Fibroblast of pulmonary artery (primary cell): ENCODE measurements around the gene ALK.
A peak's percentile ranks its signal among the peaks of the same experiment; 100 is the strongest.

Experiments used
- DNase-seq: peaks from one replicate; pipeline ENCODE4 v3.0.0-alpha.2; 2010; ENCODE audit warnings: low read depth
- H3K4me3 ChIP-seq: replicated peaks from 2 replicates; pipeline ENCODE4 v1.5.1; 2011; ENCODE audit warnings: low read depth, mild to moderate bottlenecking, control low read depth, low read length, moderate library complexity
- TF ChIP-seq, protein P1 (sequence below): IDR thresholded peaks from 2 replicates; pipeline ENCODE4 v1.5.1; 2011; ENCODE audit warnings: mild to moderate bottlenecking, control low read depth, low read length, inconsistent platforms; ENCODE audit errors: missing control alignments

ALK gene

GRCh38 chr2:29663268-29663667, 258.1 kb downstream of the ALK start:
- H3K4me3 ChIP-seq: no peak overlapping the region
- TF ChIP-seq, protein P1, sequence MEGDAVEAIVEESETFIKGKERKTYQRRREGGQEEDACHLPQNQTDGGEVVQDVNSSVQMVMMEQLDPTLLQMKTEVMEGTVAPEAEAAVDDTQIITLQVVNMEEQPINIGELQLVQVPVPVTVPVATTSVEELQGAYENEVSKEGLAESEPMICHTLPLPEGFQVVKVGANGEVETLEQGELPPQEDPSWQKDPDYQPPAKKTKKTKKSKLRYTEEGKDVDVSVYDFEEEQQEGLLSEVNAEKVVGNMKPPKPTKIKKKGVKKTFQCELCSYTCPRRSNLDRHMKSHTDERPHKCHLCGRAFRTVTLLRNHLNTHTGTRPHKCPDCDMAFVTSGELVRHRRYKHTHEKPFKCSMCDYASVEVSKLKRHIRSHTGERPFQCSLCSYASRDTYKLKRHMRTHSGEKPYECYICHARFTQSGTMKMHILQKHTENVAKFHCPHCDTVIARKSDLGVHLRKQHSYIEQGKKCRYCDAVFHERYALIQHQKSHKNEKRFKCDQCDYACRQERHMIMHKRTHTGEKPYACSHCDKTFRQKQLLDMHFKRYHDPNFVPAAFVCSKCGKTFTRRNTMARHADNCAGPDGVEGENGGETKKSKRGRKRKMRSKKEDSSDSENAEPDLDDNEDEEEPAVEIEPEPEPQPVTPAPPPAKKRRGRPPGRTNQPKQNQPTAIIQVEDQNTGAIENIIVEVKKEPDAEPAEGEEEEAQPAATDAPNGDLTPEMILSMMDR: no peak
- DNase-seq: peak; percentile 80

DNA sequence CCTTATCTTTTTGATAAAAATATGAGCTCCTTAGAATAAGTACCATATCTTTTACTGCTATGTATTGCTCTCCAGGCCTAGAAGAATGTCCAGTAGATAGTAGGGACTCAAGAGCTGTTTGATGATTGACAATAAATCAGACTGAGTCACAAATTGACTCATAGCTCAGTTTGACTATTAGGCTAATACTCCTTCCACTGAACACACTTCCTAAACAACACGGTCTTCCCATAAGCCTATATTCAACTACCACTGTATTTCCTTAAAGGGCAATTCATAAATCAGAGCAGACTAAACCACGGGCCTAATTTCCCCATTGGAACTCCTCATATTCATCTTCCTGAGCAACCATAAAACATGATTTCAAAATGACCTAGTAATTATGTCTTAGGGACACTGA, 258.5 kb downstream of the ALK start:
- no peak overlapping the region for H3K4me3 ChIP-seq
- TF ChIP-seq, protein P1: no peak
- DNase-seq: peak; percentile 2

DNA sequence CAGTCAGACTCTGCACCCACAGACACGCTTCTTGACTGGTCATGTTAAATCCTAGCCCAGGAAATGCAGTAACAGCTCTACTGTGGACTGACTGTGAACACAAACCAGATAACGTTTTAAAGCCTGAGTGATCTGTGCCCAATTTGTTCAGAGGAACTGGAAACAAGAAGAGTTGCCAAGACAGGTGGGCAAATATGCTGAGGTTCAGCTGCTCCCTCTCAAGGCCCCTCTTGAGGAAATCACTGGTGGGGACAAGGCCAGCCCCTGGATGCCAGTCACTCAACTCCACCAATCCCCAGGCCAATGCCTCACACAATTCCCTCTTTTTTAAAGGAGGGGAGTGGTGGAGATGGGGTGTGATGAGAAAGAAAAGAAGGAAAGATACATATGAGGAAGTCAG, 261.2 kb downstream of the ALK start:
- TF ChIP-seq, protein P1: no peak
- DNase-seq: no peak
- H3K4me3 ChIP-seq: no peak overlapping the region

DNA sequence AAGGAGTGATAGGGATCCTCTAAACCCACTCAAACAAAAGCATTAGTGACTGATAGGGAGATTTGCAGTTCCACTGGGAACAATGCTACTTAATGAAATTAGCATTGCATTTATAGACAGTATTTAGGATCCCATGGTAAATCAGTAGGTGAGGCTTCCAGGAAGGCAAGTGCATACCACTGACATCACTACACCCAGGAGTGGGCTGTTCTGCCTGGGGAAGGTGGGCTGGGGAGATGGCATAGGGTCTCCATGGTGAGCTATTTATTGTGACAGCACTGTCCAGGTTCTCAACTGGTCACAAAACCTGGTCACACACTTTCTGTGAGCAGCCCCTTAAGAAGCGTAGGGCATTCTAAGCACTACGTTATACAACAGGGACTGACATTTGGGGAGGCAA, 262.2 kb downstream of the ALK start:
- TF ChIP-seq, protein P1: no peak
- DNase-seq: no peak
- H3K4me3 ChIP-seq: no peak overlapping the region

- TF ChIP-seq, protein P1: no peak
- no peak for DNase-seq
- H3K4me3 ChIP-seq: no peak overlapping the region
Observed at GRCh38 chr2:29657674-29658073, 263.7 kb downstream of the ALK start.

DNA sequence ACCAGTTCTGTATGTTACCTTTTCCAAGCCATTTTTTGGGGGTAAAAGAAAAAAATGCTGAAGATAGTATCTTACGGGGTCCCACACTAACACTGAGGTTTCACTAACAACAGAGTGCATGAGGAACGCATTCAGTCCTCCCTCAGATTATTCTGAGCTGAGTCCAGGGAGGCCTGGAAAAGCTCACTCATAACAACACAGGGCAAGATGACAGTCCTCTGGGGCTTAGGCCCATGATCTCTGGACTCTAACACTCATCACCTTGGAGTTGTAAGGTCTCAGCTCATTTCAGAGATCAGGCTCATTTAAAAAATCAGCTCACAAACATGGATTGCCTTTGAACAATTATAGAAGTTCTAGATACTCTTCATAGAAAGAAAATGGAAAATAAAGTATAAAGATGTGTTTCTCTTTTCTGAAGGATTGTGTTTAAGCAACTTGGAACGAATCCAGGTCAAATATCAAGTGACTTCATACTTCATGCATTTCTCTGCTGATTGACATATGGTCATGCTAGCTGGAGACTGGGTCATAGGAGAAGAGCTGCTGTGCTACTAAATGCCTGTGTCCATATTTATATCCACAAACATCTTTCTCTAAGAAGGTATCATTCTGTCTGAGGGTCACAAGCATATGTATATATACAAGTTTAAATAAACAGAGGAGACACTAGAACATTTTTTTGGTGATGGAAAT, 265.8 kb downstream of the ALK start:
- no peak overlapping the region for H3K4me3 ChIP-seq
- TF ChIP-seq, protein P1: no peak
- peak; percentile 2 for DNase-seq

DNA sequence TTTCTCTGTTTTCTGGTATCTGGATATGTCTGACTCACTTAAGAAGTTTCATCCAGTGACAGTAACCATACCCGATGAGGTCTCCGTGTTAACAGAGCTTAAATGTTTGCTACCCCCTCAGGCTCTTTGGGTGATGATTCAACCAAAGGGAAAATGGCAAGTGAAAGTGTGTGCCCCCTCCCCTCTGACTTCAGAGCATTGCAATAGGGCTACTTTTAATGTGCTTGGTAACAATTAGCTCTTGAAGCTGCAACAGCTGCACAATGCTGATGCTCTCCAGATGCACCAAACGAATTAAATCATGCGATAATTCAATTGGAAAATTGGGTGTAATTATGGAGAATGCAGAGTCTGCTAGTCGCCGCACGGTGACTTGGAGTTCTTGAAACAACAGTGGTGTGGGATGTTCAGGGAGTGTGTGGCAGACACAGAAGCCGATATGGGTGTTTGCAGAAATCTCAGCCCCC, 270.7 kb downstream of the ALK start:
- TF ChIP-seq, protein P1: no peak
- H3K4me3 ChIP-seq: no peak overlapping the region
- no peak for DNase-seq
